Hepatocyte (in vitro differentiated cells): ENCODE results near the gene ERC2. TPM values are rescaled to one million over a fixed set of nuclear protein-coding genes. Genes with fewer than 3 reads are reported as not detected.
A peak's percentile ranks its signal among the peaks of the same experiment; 100 is the strongest.

Experiments
- DNase-seq: peaks from one replicate; pipeline ENCODE4 v3.0.0-alpha.2; 2016; ENCODE audit warnings: low spot score
- H2AFZ ChIP-seq: fragments of 200-600 bp; sonication (generic); 2 replicates; pipeline ENCODE4 v1.6.0; 2016; ENCODE audit warnings: antibody characterized with exemption, mild to moderate bottlenecking
- H3K27ac ChIP-seq: fragments of 200-600 bp; sonication (generic); 2 replicates; pipeline ENCODE4 v1.5.1; 2016; ENCODE audit warnings: mild to moderate bottlenecking
- H3K27me3 ChIP-seq: fragments of 200-600 bp; sonication (generic); 2 replicates; pipeline ENCODE4 v1.6.1; 2016
- H3K36me3 ChIP-seq: fragments of 200-600 bp; sonication (generic); replicated peaks from 2 replicates; pipeline ENCODE4 v1.5.1; 2016; ENCODE audit warnings: low read depth; ENCODE audit not compliant: insufficient read depth
- H3K4me1 ChIP-seq: fragments of 200-600 bp; sonication (generic); 2 replicates; pipeline ENCODE4 v1.5.1; 2016; ENCODE audit warnings: mild to moderate bottlenecking, moderate library complexity; ENCODE audit not compliant: insufficient read depth
- H3K4me2 ChIP-seq: fragments of 200-600 bp; sonication (generic); 2 replicates; pipeline ENCODE4 v1.6.0; 2016
- H3K4me3 ChIP-seq: fragments of 200-600 bp; sonication (generic); 2 replicates; pipeline ENCODE4 v1.5.1; 2016; ENCODE audit warnings: mild to moderate bottlenecking
- H3K79me2 ChIP-seq: fragments of 200-600 bp; sonication (generic); 2 replicates; pipeline ENCODE4 v1.6.0; 2017; ENCODE audit warnings: mild to moderate bottlenecking
- H3K9me2 ChIP-seq: fragments of 200-600 bp; sonication (generic); replicated peaks from 2 replicates; pipeline ENCODE4 v1.6.0; 2017; ENCODE audit warnings: mild to moderate bottlenecking; ENCODE audit not compliant: insufficient read depth
- H3K9me3 ChIP-seq: fragments of 200-600 bp; sonication (generic); 2 replicates; pipeline ENCODE4 v1.5.1; 2016; ENCODE audit warnings: low read depth, mild to moderate bottlenecking
- H4K20me1 ChIP-seq: fragments of 200-600 bp; sonication (generic); 2 replicates; pipeline ENCODE4 v1.6.0; 2016; ENCODE audit warnings: mild to moderate bottlenecking; ENCODE audit not compliant: insufficient read depth, poor library complexity, severe bottlenecking
- EZH2 ChIP-seq: fragments of 200-600 bp; sonication (generic); IDR thresholded peaks from 2 replicates; pipeline ENCODE4 v1.6.1; 2016; ENCODE audit warnings: antibody characterized with exemption, mild to moderate bottlenecking, borderline replicate concordance
- EZH2phosphoT487 ChIP-seq: fragments of 200-600 bp; sonication (generic); IDR thresholded peaks from one replicate; pipeline ENCODE4 v1.6.1; 2018; ENCODE audit warnings: antibody characterized with exemption, mild to moderate bottlenecking, low read depth, moderate library complexity; ENCODE audit not compliant: unreplicated experiment, severe bottlenecking
- WGBS: methylation state at CpG from one replicate; pipeline ENCODE4 v1.1.6; 2016; ENCODE audit warnings: low lambda C conversion rate; ENCODE audit errors: missing lambda C conversion rate; 5-methylcytosine and 5-hydroxymethylcytosine counted together
- polyA plus RNA-seq: library from polyadenylated mRNA; unstranded; fragments of >200 nt; fragmentation: Nextera tagmentation; extraction: Ambion mirVana; gene quantifications from 2 replicates; pipeline ENCODE4 v1.2.1, GENCODE V29; 2016
- total RNA-seq: library from RNA; depleted of rRNA; stranded (reverse); fragments of >200 nt; gene quantifications from 2 replicates; pipeline ENCODE4 v1.2.3, GENCODE V29; 2014
- TF ChIP-seq, protein P1 (sequence below): fragments of 200-600 bp; sonication (generic); IDR thresholded peaks from 2 replicates; pipeline ENCODE4 v1.5.1; 2016; ENCODE audit warnings: antibody characterized with exemption, mild to moderate bottlenecking; ENCODE audit not compliant: poor library complexity

ERC2 gene
- total and polyA plus RNA-seq, 2 experiments from 2014 or later, result 1.2 to 5.3 TPM

DNA sequence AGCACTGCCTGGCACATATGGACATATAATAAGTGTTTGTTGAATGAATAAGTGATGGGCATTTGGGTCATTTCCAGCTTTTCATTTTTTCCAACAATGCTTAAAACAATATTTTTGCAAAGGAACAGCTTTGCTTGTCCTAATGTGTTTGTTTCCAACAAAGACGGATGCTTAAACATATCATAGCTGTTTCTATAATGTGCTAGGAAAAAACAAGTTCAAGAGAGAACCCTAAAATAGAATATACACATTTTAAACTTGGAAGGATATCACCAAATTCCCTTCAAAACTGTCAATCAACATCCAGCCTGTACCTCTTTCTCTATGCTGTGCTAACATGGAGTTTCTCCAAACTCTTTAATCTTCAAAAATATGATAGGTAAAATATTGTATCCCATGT is 756.6 kb downstream of the ERC2 start:
- H3K27ac ChIP-seq, result no peak overlapping the region
- H3K4me3 ChIP-seq, result no peak overlapping the region
- DNase-seq, result no peak
- H2AFZ ChIP-seq, result no peak overlapping the region
- H3K27me3 ChIP-seq, result peaks cover 7% of the 10 kb centered on the region
- H3K4me2 ChIP-seq, result no peak overlapping the region
- no peaks in the 10 kb centered on the region for H3K9me3 ChIP-seq
- H3K9me2 ChIP-seq, result no peaks in the 10 kb centered on the region
- no peak for TF ChIP-seq EZH2phosphoT487
- TF ChIP-seq EZH2, result no peak
- TF ChIP-seq, protein P1, sequence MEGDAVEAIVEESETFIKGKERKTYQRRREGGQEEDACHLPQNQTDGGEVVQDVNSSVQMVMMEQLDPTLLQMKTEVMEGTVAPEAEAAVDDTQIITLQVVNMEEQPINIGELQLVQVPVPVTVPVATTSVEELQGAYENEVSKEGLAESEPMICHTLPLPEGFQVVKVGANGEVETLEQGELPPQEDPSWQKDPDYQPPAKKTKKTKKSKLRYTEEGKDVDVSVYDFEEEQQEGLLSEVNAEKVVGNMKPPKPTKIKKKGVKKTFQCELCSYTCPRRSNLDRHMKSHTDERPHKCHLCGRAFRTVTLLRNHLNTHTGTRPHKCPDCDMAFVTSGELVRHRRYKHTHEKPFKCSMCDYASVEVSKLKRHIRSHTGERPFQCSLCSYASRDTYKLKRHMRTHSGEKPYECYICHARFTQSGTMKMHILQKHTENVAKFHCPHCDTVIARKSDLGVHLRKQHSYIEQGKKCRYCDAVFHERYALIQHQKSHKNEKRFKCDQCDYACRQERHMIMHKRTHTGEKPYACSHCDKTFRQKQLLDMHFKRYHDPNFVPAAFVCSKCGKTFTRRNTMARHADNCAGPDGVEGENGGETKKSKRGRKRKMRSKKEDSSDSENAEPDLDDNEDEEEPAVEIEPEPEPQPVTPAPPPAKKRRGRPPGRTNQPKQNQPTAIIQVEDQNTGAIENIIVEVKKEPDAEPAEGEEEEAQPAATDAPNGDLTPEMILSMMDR, result no peak
- H3K4me1 ChIP-seq, result peaks cover 10% of the 10 kb centered on the region
- H4K20me1 ChIP-seq, result no peaks in the 10 kb centered on the region
- 91% methylated on average over 1 of the region's 1 CpG for WGBS
- no peaks in the 10 kb centered on the region for H3K36me3 ChIP-seq
- no peaks in the 10 kb centered on the region for H3K79me2 ChIP-seq

DNA sequence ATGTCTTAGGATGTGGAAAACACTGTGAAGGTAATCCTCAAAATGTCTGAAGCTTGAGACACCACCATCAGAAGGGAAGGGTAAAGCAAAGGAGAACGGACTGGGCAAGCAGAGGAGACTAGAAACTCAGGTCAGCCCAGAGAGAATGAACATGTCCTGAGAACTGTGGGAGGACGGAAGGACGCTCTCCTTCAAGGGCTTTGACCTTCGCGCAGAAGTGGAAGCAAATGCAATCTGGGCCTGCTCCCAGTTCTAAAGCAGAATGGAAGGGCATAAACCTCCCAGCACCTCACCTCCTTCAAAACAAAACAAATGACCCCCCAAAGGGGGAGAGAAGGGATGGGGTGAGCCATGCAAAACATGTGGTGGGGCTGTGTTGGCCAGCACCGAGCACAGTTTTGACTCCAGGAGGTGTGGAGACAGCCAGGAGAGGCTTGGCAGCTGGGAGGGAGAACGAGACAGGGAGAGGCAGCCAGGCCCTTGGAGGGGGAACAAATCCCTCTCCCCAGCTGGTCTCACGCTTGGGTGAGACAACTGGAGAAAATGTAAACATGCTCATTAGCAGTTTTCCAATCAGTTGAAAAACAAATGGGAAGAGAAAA is 758.8 kb downstream of the ERC2 start:
- Histone ChIP-seq H3K4me2 (no peak overlapping the region), H3K27ac (no peak overlapping the region), H3K79me2 (no peaks in the 10 kb centered on the region), H3K9me3 (no peaks in the 10 kb centered on the region), H3K4me1 (peaks cover 10% of the 10 kb centered on the region), H3K9me2 (no peaks in the 10 kb centered on the region), H2AFZ (no peak overlapping the region), H4K20me1 (no peaks in the 10 kb centered on the region), H3K4me3 (no peak overlapping the region), H3K27me3 (peaks cover 3% of the 10 kb centered on the region), H3K36me3 (no peaks in the 10 kb centered on the region)
- TF ChIP-seq, protein P1, result no peak
- TF ChIP-seq EZH2phosphoT487 (no peak), EZH2 (no peak)
- DNase-seq, result no peak
- 89% methylated on average over 8 of the region's 8 CpGs for WGBS

DNA sequence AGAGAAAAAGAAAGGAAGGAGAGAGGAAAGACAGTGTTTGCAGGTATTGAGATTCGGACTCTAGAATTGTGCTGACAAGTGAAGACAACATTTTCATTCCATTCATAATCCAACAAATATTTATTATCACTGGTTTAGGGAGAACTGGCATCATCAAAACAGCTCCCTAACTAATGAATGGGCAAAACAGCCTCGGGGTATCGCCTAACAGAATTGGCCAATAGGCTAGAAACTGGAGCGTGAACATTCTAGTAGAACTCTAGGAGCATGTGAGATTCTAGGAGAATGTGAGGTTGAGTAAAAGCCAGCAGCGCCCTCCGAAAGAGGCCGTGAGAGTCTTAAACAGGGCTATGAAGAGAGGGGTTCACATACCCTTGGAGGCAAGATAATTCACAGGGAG is 759.3 kb downstream of the ERC2 start:
- Histone ChIP-seq H3K27ac (no peak overlapping the region), H3K4me3 (no peak overlapping the region), H3K4me2 (no peak overlapping the region), H3K27me3 (peaks cover 3% of the 10 kb centered on the region), H3K36me3 (no peaks in the 10 kb centered on the region), H2AFZ (no peak overlapping the region), H3K9me3 (no peaks in the 10 kb centered on the region), H3K79me2 (no peaks in the 10 kb centered on the region), H3K4me1 (peaks cover 10% of the 10 kb centered on the region), H4K20me1 (no peaks in the 10 kb centered on the region), H3K9me2 (no peaks in the 10 kb centered on the region)
- WGBS, result 95% methylated on average over 7 of the region's 7 CpGs
- TF ChIP-seq, protein P1, result no peak
- DNase-seq, result no peak

DNA sequence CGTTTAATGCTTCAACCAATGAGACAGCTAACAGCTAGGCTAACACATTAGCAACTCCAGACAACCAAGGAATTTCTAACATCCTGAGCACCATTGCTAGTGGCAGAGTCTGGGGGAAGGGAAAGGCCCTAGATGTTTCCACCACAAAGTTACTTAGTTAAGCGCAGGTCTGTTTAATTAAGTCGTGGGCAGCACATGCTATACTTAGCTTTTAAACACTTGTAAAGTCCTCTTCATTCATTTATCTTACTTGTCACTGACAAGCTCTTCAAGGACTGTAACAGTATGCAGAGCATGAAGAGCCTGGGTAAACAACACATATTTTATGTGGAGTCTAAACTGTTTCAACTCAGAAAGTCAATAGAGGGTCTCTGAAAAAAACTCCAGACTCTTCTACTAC is 760.0 kb downstream of the ERC2 start:
- Histone ChIP-seq H2AFZ (no peak overlapping the region), H3K4me1 (peaks cover 10% of the 10 kb centered on the region), H3K4me2 (no peak overlapping the region), H3K79me2 (no peaks in the 10 kb centered on the region), H4K20me1 (no peaks in the 10 kb centered on the region), H3K9me2 (no peaks in the 10 kb centered on the region), H3K9me3 (no peaks in the 10 kb centered on the region), H3K27me3 (no peaks in the 10 kb centered on the region), H3K4me3 (no peak overlapping the region), H3K36me3 (no peaks in the 10 kb centered on the region), H3K27ac (no peak overlapping the region)
- WGBS, result 21% methylated on average over 3 of the region's 3 CpGs
- TF ChIP-seq EZH2phosphoT487, result no peak
- TF ChIP-seq, protein P1, result no peak
- peak; percentile 9 for DNase-seq
